GM23248 (cell line): ENCODE results near the gene SESTD1.

Experiments
- EZH2 ChIP-seq: fragments of 200-600 bp; sonication (generic); IDR thresholded peaks from 2 replicates; pipeline ENCODE4 v1.6.1; 2018; ENCODE audit warnings: antibody characterized with exemption, mild to moderate bottlenecking; ENCODE audit not compliant: insufficient read depth, poor library complexity, severe bottlenecking
- EZH2phosphoT487 ChIP-seq: fragments of 200-600 bp; sonication (generic); IDR thresholded peaks from 2 replicates; pipeline ENCODE4 v1.6.1; 2018; ENCODE audit warnings: antibody characterized with exemption, moderate library complexity, mild to moderate bottlenecking, low read depth; ENCODE audit not compliant: insufficient read depth

DNA sequence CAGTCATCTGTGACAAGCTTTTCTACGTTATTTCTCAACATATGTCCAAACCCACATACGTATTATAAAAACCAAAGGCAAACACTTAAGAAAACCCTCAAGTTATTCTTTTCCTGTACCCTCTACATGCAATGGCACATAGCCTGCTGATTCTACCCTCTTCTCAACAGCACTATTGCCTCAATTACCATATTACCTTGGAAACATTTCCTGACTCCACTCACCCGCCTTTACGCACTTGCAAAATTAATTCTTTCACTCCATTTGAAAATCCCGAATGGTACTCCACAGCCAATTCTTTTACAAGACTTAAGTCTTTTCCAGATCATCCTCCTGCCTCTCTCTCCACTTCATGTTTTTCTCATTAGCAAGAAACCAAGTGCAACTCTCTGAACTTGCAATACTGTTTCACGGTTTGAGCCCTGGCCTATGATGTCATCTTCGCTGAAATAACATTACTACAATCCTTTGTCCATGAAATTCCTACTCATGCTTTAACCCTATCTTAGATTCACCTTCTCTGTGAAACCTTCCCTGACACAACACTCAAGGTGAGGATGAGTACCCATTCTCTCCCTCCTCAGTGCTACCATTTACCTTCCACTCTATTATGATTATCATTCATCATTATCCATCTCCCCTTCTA lies 29.0 kb downstream of the SESTD1 start:
- TF ChIP-seq EZH2 = no peak
- no peak for TF ChIP-seq EZH2phosphoT487
